Measurements from ENCODE around the gene KATNB1. TPM values are rescaled to one million over a fixed set of nuclear protein-coding genes. Genes with fewer than 3 reads are reported as not detected.

The KATNB1 gene
- 10 to 100 TPM; 25.1 to 25.9 TPM for total RNA-seq
- polyA plus RNA-seq, result 10 to 100 TPM; 23.6 to 26.1 TPM

- Histone ChIP-seq H3K4me1 (ENCODE audit: insufficient read depth, low read length) (peaks cover 17% of the 10 kb centered on the region), H3K27me3 (ENCODE audit: insufficient read depth, low read length) (no peaks in the 10 kb centered on the region), H3K9me3 (ENCODE audit: control insufficient read depth in 1 of 2, low read length in 2 of 2) (no peaks in the 10 kb centered on the region), H3K4me3 (ENCODE audit: low read length in 2 of 2) (peak within 1 kb of the TSS; percentile 91 to 95), H3K27ac (ENCODE audit: low read depth, low read length) (peak within 1 kb of the TSS; percentile 76), H3K36me3 (ENCODE audit: insufficient read depth, low read length) (no peaks in the 10 kb centered on the region)
- H3K27ac Mint-ChIP-seq, result peak within 1 kb of the TSS; percentile 94 to 99 (median 96)
- peak within 1 kb of the TSS; percentile 96 to 100 (median 98) for H3K4me3 Mint-ChIP-seq
- peaks cover 6 to 10% of the 10 kb centered on the region in 2 donors for H3K36me3 Mint-ChIP-seq
- DNase-seq, result no peak
- ChIA-PET CTCF (ENCODE audit: partially characterized antibody) (interaction anchor here (1.0 to 3.0 kb wide), 4 partner anchors 19 to 159 kb away, joined by 5 to 16 read pairs (median 6); no protein-coding TSS in a partner anchor), POLR2A (ENCODE audit: partially characterized antibody) (interaction anchor here (0.5 to 2.7 kb wide), 28 partner anchors 11 to 393 kb away, joined by 3 to 22 read pairs (median 4); partner anchors contain the start of genes CCDC102A, CFAP20, CIAPIN1 and COQ9)
- intact Hi-C loops (cut with micrococcal nuclease), result loop anchor here (1.0 to 5.0 kb wide), 14 partner anchors 87 to 1544 kb away; partner anchors contain the start of genes CCDC102A, CFAP20, CIAPIN1 and CNOT1
- peaks cover 14 to 37% (median 29%) of the 10 kb centered on the region in 4 donors for H3K4me1 Mint-ChIP-seq
- no peaks in the 10 kb centered on the region for H3K27me3 Mint-ChIP-seq
- H3K9me3 Mint-ChIP-seq, result peaks cover 0 to 10% (median 5%) of the 10 kb centered on the region in 8 donors
Observed at GRCh38 chr16:57735755-57736418, at the start of gene KATNB1. Gene KATNB1, plus strand, starts transcription at chr16:57735770. Its CDS starts 1,474 bp downstream, at chr16:57737244.

- Histone ChIP-seq H3K4me1 (ENCODE audit: insufficient read depth, low read length) (peaks cover 15% of the 10 kb centered on the region), H3K27me3 (ENCODE audit: insufficient read depth, low read length) (no peaks in the 10 kb centered on the region), H3K27ac (ENCODE audit: low read depth, low read length) (no peak overlapping the region), H3K4me3 (ENCODE audit: low read length in 2 of 2) (no peak overlapping the region), H3K36me3 (ENCODE audit: insufficient read depth, low read length) (no peaks in the 10 kb centered on the region), H3K9me3 (ENCODE audit: control insufficient read depth in 1 of 2, low read length in 2 of 2) (no peaks in the 10 kb centered on the region)
- H3K36me3 Mint-ChIP-seq, result no peaks in the 10 kb centered on the region
- intact Hi-C loops (cut with micrococcal nuclease), result no loop called here
- ChIA-PET CTCF (ENCODE audit: partially characterized antibody) (no interaction called here), POLR2A (ENCODE audit: partially characterized antibody) (no interaction called here)
- no peak overlapping the region for H3K27ac Mint-ChIP-seq
- peaks cover 6 to 20% (median 7%) of the 10 kb centered on the region in 4 donors for H3K4me1 Mint-ChIP-seq
- H3K9me3 Mint-ChIP-seq, result no peaks in the 10 kb centered on the region
- no peak overlapping the region for H3K4me3 Mint-ChIP-seq
- H3K27me3 Mint-ChIP-seq, result peaks cover 2 to 9% of the 10 kb centered on the region in 2 donors
- no peak for DNase-seq
Observed at GRCh38 chr16:57686577-57686976, 49.0 kb upstream of the KATNB1 start.

DNA sequence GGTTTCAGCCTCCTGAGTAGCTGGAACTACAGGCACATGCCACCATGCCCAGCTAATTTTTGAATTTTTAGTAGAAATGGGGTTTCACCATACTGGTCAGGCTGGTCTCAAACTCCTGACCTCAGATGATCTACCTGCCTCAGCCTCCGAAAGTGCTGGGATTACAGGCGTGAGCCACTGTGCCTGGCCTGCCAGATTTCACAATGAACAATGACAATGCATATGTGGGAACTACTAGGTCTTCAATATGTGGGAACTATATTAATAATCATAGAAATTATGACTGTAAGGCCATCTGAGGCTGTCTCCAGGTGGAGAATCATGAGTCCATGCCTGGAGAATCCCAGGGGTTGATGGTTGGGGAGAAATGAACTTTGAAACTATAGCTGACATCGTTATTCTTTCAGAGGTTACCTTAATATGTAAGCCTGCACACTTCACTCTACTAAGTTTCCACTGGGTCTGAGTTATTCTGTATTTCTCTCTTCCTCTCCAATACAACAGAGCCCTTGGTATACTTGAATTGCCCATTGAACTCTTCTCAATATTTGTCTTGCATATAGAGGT, 48.1 kb upstream of the KATNB1 start:
- no peak overlapping the region for H3K4me3 Mint-ChIP-seq
- Histone ChIP-seq H3K4me3 (ENCODE audit: low read length in 2 of 2) (no peak overlapping the region), H3K4me1 (ENCODE audit: insufficient read depth, low read length) (peaks cover 15% of the 10 kb centered on the region), H3K9me3 (ENCODE audit: control insufficient read depth in 1 of 2, low read length in 2 of 2) (no peaks in the 10 kb centered on the region), H3K36me3 (ENCODE audit: insufficient read depth, low read length) (no peaks in the 10 kb centered on the region), H3K27me3 (ENCODE audit: insufficient read depth, low read length) (no peaks in the 10 kb centered on the region), H3K27ac (ENCODE audit: low read depth, low read length) (no peak overlapping the region)
- no peak for DNase-seq
- no peaks in the 10 kb centered on the region for H3K36me3 Mint-ChIP-seq
- peaks cover 2 to 9% of the 10 kb centered on the region in 2 donors for H3K27me3 Mint-ChIP-seq
- peak overlapping the region in 2 of 7 donors; percentile 6 to 30 for H3K27ac Mint-ChIP-seq
- intact Hi-C loops (cut with micrococcal nuclease), result no loop called here
- ChIA-PET POLR2A (ENCODE audit: partially characterized antibody) (no interaction called here), CTCF (ENCODE audit: partially characterized antibody) (no interaction called here)
- peaks cover 6 to 20% (median 7%) of the 10 kb centered on the region in 4 donors for H3K4me1 Mint-ChIP-seq
- H3K9me3 Mint-ChIP-seq, result no peaks in the 10 kb centered on the region

- Histone ChIP-seq H3K27me3 (ENCODE audit: insufficient read depth, low read length) (no peaks in the 10 kb centered on the region), H3K36me3 (ENCODE audit: insufficient read depth, low read length) (no peaks in the 10 kb centered on the region), H3K27ac (ENCODE audit: low read depth, low read length) (no peak overlapping the region), H3K4me1 (ENCODE audit: insufficient read depth, low read length) (peaks cover 15% of the 10 kb centered on the region), H3K9me3 (ENCODE audit: control insufficient read depth in 1 of 2, low read length in 2 of 2) (no peaks in the 10 kb centered on the region), H3K4me3 (ENCODE audit: low read length in 2 of 2) (no peak overlapping the region)
- no peaks in the 10 kb centered on the region for H3K36me3 Mint-ChIP-seq
- no peak for DNase-seq
- ChIA-PET POLR2A (ENCODE audit: partially characterized antibody) (no interaction called here), CTCF (ENCODE audit: partially characterized antibody) (no interaction called here)
- H3K27ac Mint-ChIP-seq, result peak overlapping the region in 2 of 7 donors; percentile 71 to 77
- peaks cover 6 to 20% (median 7%) of the 10 kb centered on the region in 4 donors for H3K4me1 Mint-ChIP-seq
- H3K4me3 Mint-ChIP-seq, result no peak overlapping the region
- intact Hi-C loops (cut with micrococcal nuclease), result no loop called here
- H3K9me3 Mint-ChIP-seq, result no peaks in the 10 kb centered on the region
- H3K27me3 Mint-ChIP-seq, result peaks cover 2 to 6% of the 10 kb centered on the region in 2 donors
Observed at GRCh38 chr16:57688487-57688986, 47.0 kb upstream of the KATNB1 start.

DNA sequence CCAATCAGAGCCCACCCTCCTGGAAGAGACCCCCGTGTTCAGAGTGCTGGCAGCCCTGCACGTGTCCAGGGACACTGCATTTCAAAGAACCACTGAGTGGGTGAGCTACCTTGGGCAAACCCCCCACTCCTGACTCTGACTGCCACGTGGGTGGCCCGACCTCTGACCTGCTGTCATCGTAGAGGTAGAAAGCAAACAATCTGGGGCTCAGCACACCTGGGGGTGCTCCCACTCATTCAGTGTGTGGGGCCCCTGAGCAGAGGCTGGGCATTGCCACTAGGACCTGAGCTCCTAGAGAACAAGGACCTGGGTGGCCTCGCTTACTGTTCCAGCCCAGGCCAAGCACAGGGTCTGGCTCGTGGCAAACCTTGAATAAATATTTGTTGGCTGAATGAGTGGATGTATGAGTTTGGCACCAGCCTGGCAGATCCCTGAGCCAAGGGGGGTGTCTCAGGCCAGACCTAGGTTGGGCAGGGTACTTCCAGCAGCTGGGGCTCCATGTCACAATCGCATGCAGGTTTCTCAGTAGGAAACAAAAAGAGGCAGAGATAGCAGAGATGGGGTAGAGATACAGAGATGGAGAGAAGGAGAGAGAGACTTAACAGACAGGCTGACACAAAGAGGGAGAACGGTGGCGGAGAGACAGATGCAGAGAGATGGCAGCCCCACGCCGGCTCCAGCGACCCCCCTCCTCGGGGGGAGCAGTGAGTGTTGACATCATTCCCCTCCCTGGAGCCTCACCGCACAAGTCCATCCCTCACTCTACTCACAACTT, 46.4 kb upstream of the KATNB1 start:
- Mint-ChIP-seq H3K36me3 (no peaks in the 10 kb centered on the region), H3K27ac (peak overlapping the region; percentile 8 to 92 (median 71)), H3K4me1 (peaks cover 6 to 20% (median 7%) of the 10 kb centered on the region in 4 donors), H3K27me3 (peaks cover 4 to 6% of the 10 kb centered on the region in 2 donors), H3K9me3 (no peaks in the 10 kb centered on the region), H3K4me3 (peak overlapping the region in 2 of 8 donors; percentile 43 to 51)
- intact Hi-C loops (cut with micrococcal nuclease), result no loop called here
- Histone ChIP-seq H3K27ac (ENCODE audit: low read depth, low read length) (no peak overlapping the region), H3K4me3 (ENCODE audit: low read length in 2 of 2) (no peak overlapping the region), H3K27me3 (ENCODE audit: insufficient read depth, low read length) (no peaks in the 10 kb centered on the region), H3K4me1 (ENCODE audit: insufficient read depth, low read length) (peaks cover 15% of the 10 kb centered on the region), H3K36me3 (ENCODE audit: insufficient read depth, low read length) (no peaks in the 10 kb centered on the region), H3K9me3 (ENCODE audit: control insufficient read depth in 1 of 2, low read length in 2 of 2) (no peaks in the 10 kb centered on the region)
- CTCF ChIA-PET (ENCODE audit: partially characterized antibody), result no interaction called here
- POLR2A ChIA-PET (ENCODE audit: partially characterized antibody), result interaction anchor here (0.7 kb wide), 1 partner anchor 46 kb away, joined by 3 read pairs; the partner anchor contains the start of gene KATNB1
- DNase-seq, result no peak

- Mint-ChIP-seq H3K27ac (peak overlapping the region in 5 of 7 donors; percentile 8 to 84 (median 71)), H3K4me1 (peaks cover 6 to 20% (median 8%) of the 10 kb centered on the region in 4 donors), H3K27me3 (peaks cover 4 to 6% of the 10 kb centered on the region in 2 donors), H3K36me3 (no peaks in the 10 kb centered on the region), H3K4me3 (peak overlapping the region in 4 of 8 donors; percentile 33 to 51 (median 40)), H3K9me3 (no peaks in the 10 kb centered on the region)
- H3K27me3 ChIP-seq (ENCODE audit: insufficient read depth, low read length), result no peaks in the 10 kb centered on the region
- no peak overlapping the region for H3K27ac ChIP-seq (ENCODE audit: low read depth, low read length)
- intact Hi-C loops (cut with micrococcal nuclease), result no loop called here
- CTCF ChIA-PET (ENCODE audit: partially characterized antibody), result no interaction called here
- no peaks in the 10 kb centered on the region for H3K36me3 ChIP-seq (ENCODE audit: insufficient read depth, low read length)
- POLR2A ChIA-PET (ENCODE audit: partially characterized antibody), result interaction anchor here (0.7 kb wide), 1 partner anchor 45 kb away, joined by 3 read pairs; the partner anchor contains the start of gene KATNB1
- H3K4me1 ChIP-seq (ENCODE audit: insufficient read depth, low read length), result peaks cover 15% of the 10 kb centered on the region
- H3K4me3 ChIP-seq (ENCODE audit: low read length in 2 of 2), result no peak overlapping the region
- no peaks in the 10 kb centered on the region for H3K9me3 ChIP-seq (ENCODE audit: control insufficient read depth in 1 of 2, low read length in 2 of 2)
- DNase-seq, result peak in 4 of 5 donors; percentile 12 to 49 (median 32)
Observed at GRCh38 chr16:57689762-57690558, 45.6 kb upstream of the KATNB1 start.
